H1 (cell line): ENCODE data around the gene CSDE1. TPM values are rescaled to one million over a fixed set of nuclear protein-coding genes. Genes with fewer than 3 reads are reported as not detected.
A peak's percentile ranks its signal among the peaks of the same experiment; 100 is the strongest.

ENCODE experiments used
- CTCF ChIA-PET: fragments of 300-600 bp; sonication (Branson Sonifier 250); formaldehyde crosslinking; loops from one replicate; lab custom pipeline; 2021; ENCODE audit not compliant: partially characterized antibody; lab: Charles Lee
- POLR2A ChIA-PET: fragments of 300-600 bp; sonication (Branson Sonifier 250); formaldehyde crosslinking; loops from one replicate; lab custom pipeline; 2021; ENCODE audit warnings: inconsistent platforms; ENCODE audit not compliant: partially characterized antibody; lab: Charles Lee
- DNase-seq, 2 experiments: peaks; one replicate each; pipeline versions ENCODE4 v3.0.0 to v3.0.0-alpha.2; 2010 to 2022; ENCODE audit warnings: low spot score in 2 of 2, low read depth in 1 of 2, mixed read lengths in 1 of 2
- FAIRE-seq: peaks from 2 replicates; lab custom pipeline; 2011; peaks lifted over from hg19 to GRCh38; lab: Jason Lieb, UNC
- H2AFZ ChIP-seq: 2 replicates; pipeline ENCODE4 v1.8.1; 2012; ENCODE audit warnings: low read length, inconsistent platforms
- H2AK5ac ChIP-seq: 2 replicates; pipeline ENCODE4 v1.6.1; 2013; ENCODE audit warnings: low read depth, low read length
- H2BK120ac ChIP-seq: replicated peaks from 2 replicates; pipeline ENCODE3; 2013; ENCODE audit warnings: low read depth, low read length, inconsistent platforms
- H2BK12ac ChIP-seq: 2 replicates; pipeline ENCODE4 v1.6.1; 2013; ENCODE audit warnings: low read depth, low read length
- H2BK15ac ChIP-seq: 2 replicates; pipeline ENCODE4 v1.6.1; 2013; ENCODE audit warnings: low read length
- H2BK20ac ChIP-seq: 2 replicates; pipeline ENCODE4 v1.6.1; 2013; ENCODE audit warnings: low read length
- H2BK5ac ChIP-seq: 2 replicates; pipeline ENCODE4 v1.6.1; 2013; ENCODE audit warnings: low read depth, low read length
- H3K14ac ChIP-seq: 2 replicates; pipeline ENCODE4 v1.6.1; 2013; ENCODE audit warnings: inconsistent platforms; ENCODE audit not compliant: insufficient read length
- H3K18ac ChIP-seq: 2 replicates; pipeline ENCODE4 v1.6.1; 2013; ENCODE audit warnings: low read length; ENCODE audit errors: extremely low read depth
- H3K23ac ChIP-seq: 2 replicates; pipeline ENCODE4 v1.6.1; 2013; ENCODE audit warnings: inconsistent platforms; ENCODE audit not compliant: insufficient read length
- H3K23me2 ChIP-seq: 2 replicates; pipeline ENCODE4 v1.6.1; 2013; ENCODE audit warnings: low read depth, low read length
- H3K27ac ChIP-seq: 2 replicates; pipeline ENCODE4 v1.6.1; 2011; ENCODE audit warnings: low read depth, low read length, inconsistent platforms
- H3K27me3 ChIP-seq, 4 experiments: replicated peaks in 1 of 4; 1 replicate in 1 of 4; 2 replicates in 3 of 4; pipeline versions ENCODE4 v1.6.1 to v1.8.1; 2011 to 2013; ENCODE audit warnings: low read length in 3 of 4, mild to moderate bottlenecking in 3 of 4, inconsistent platforms in 2 of 4, mixed read lengths in 2 of 4, moderate library complexity in 1 of 4; ENCODE audit not compliant: control insufficient read depth in 3 of 4, insufficient read depth in 3 of 4; ENCODE audit errors: extremely low read depth in 1 of 4
- H3K36me3 ChIP-seq, 4 experiments: 2 replicates each; pipeline versions ENCODE4 v1.6.1 to v1.8.1; 2011 to 2013; ENCODE audit warnings: mild to moderate bottlenecking in 4 of 4, low read length in 3 of 4, moderate library complexity in 2 of 4, control low read depth in 1 of 4, inconsistent platforms in 1 of 4; ENCODE audit not compliant: insufficient read depth in 4 of 4, control insufficient read depth in 2 of 4
- H3K4ac ChIP-seq: replicated peaks from 2 replicates; pipeline ENCODE3; 2013; ENCODE audit warnings: low read length, low read depth, mixed read lengths, inconsistent platforms; ENCODE audit not compliant: insufficient read length
- H3K4me1 ChIP-seq, 4 experiments: replicated peaks in 1 of 4; 1 replicate in 1 of 4; 2 replicates in 3 of 4; pipeline versions ENCODE4 v1.6.1 to v1.8.1; 2011 to 2013; ENCODE audit warnings: low read length in 3 of 4, inconsistent platforms in 2 of 4, mixed read lengths in 1 of 4; ENCODE audit not compliant: insufficient read depth in 4 of 4, control insufficient read depth in 3 of 4
- H3K4me2 ChIP-seq, 2 experiments: 2 replicates each; pipeline versions ENCODE4 v1.6.1 to v1.8.1; 2011 to 2013; ENCODE audit warnings: low read depth in 2 of 2, low read length in 2 of 2, control low read depth in 1 of 2, inconsistent platforms in 1 of 2, mild to moderate bottlenecking in 1 of 2; ENCODE audit not compliant: insufficient read depth in 1 of 2
- H3K4me3 ChIP-seq, 4 experiments: fragments of 200-600, 300-600 bp in 1 of 4; sonication (generic), shearing (Covaris generic), sonication (Bioruptor Twin) in 1 of 4; 2 replicates each; pipeline versions ENCODE4 v1.5.1 to v1.8.1; 2011 to 2016; ENCODE audit warnings: low read length in 4 of 4, low read depth in 3 of 4, control low read depth in 2 of 4, inconsistent platforms in 2 of 4, mild to moderate bottlenecking in 2 of 4, mixed read lengths in 1 of 4, moderate library complexity in 1 of 4; ENCODE audit not compliant: insufficient read depth in 2 of 4; ENCODE audit errors: extremely low read depth in 1 of 4
- H3K56ac ChIP-seq: replicated peaks from 2 replicates; pipeline ENCODE3; 2013; ENCODE audit warnings: low read depth, mild to moderate bottlenecking, mixed read lengths, low read length, inconsistent platforms; ENCODE audit not compliant: insufficient read length
- H3K79me1 ChIP-seq: 2 replicates; pipeline ENCODE4 v1.6.1; 2013; ENCODE audit warnings: low read depth, low read length, control low read depth
- H3K79me2 ChIP-seq, 2 experiments: 2 replicates each; pipeline versions ENCODE4 v1.6.1 to v1.8.1; 2012 to 2013; ENCODE audit warnings: low read length in 2 of 2, mild to moderate bottlenecking in 2 of 2, inconsistent platforms in 1 of 2; ENCODE audit not compliant: insufficient read depth in 2 of 2, control insufficient read depth in 1 of 2
- H3K9ac ChIP-seq, 4 experiments: replicated peaks in 1 of 4; 1 replicate in 1 of 4; 2 replicates in 3 of 4; pipeline versions ENCODE4 v1.6.1 to v1.8.1; 2011 to 2013; ENCODE audit warnings: low read depth in 3 of 4, low read length in 3 of 4, control low read depth in 2 of 4, mild to moderate bottlenecking in 2 of 4, moderate library complexity in 2 of 4, inconsistent platforms in 1 of 4; ENCODE audit errors: extremely low read depth in 1 of 4
- H3K9me3 ChIP-seq, 2 experiments: 2 replicates each; pipeline versions ENCODE4 v1.6.1 to v1.8.1; 2012 to 2013; ENCODE audit warnings: mild to moderate bottlenecking in 2 of 2, moderate library complexity in 2 of 2, control low read depth in 1 of 2, inconsistent platforms in 1 of 2, low read depth in 1 of 2, low read length in 1 of 2, mixed read lengths in 1 of 2; ENCODE audit not compliant: insufficient read depth in 2 of 2
- H4K20me1 ChIP-seq, 2 experiments: replicated peaks in 1 of 2; 2 replicates each; pipeline versions ENCODE3 to v1.8.1; 2011 to 2013; ENCODE audit warnings: inconsistent platforms in 2 of 2, low read length in 2 of 2, mild to moderate bottlenecking in 1 of 2; ENCODE audit not compliant: insufficient read depth in 2 of 2, control insufficient read depth in 1 of 2
- H4K5ac ChIP-seq: 2 replicates; pipeline ENCODE4 v1.6.1; 2013; ENCODE audit warnings: low read length, low read depth, mixed read lengths, inconsistent platforms; ENCODE audit not compliant: insufficient read length
- H4K8ac ChIP-seq: 2 replicates; pipeline ENCODE4 v1.8.0; 2013; ENCODE audit warnings: mild to moderate bottlenecking, moderate library complexity, low read length, inconsistent platforms; ENCODE audit not compliant: insufficient read depth; ENCODE audit errors: extremely low read depth
- H4K91ac ChIP-seq: replicated peaks from 2 replicates; pipeline ENCODE3; 2013; ENCODE audit warnings: low read length, mixed read lengths, inconsistent platforms; ENCODE audit not compliant: insufficient read length
- BCL11A ChIP-seq, 2 experiments: IDR thresholded peaks; one replicate each; pipeline ENCODE4 v1.6.1; 2011; ENCODE audit warnings: low read depth in 2 of 2, low read length in 2 of 2, mild to moderate bottlenecking in 2 of 2
- CREB1 ChIP-seq: IDR thresholded peaks from 2 replicates; pipeline ENCODE4 v1.6.1; 2012; ENCODE audit warnings: inconsistent platforms
- CTBP2 ChIP-seq: IDR thresholded peaks from 2 replicates; pipeline ENCODE4 v1.7.0; 2011; ENCODE audit warnings: borderline replicate concordance, mild to moderate bottlenecking, moderate library complexity, mixed read lengths, low read length; ENCODE audit not compliant: insufficient read depth, insufficient read length
- MAFK ChIP-seq: IDR thresholded peaks from 2 replicates; pipeline ENCODE4 v1.6.1; 2012; ENCODE audit warnings: low read depth, mild to moderate bottlenecking, improper control_type of control experiment, low read length
- MAX ChIP-seq: IDR thresholded peaks from 2 replicates; pipeline ENCODE4 v1.6.1; 2012; ENCODE audit warnings: inconsistent platforms
- PHF8 ChIP-seq: fragments of 200-600 bp; sonication (generic); conservative IDR thresholded peaks from 2 replicates; pipeline ENCODE4 v1.7.1; 2012; ENCODE audit warnings: low read depth, mild to moderate bottlenecking, inconsistent platforms, low read length, moderate library complexity
- RAD21 ChIP-seq, 2 experiments: IDR thresholded peaks in 1 of 2; conservative IDR thresholded peaks in 1 of 2; 2 replicates each; pipeline ENCODE4 v1.6.1; 2011; ENCODE audit warnings: low read depth in 2 of 2, low read length in 2 of 2, improper control_type of control experiment in 1 of 2, inconsistent platforms in 1 of 2, mild to moderate bottlenecking in 1 of 2, moderate library complexity in 1 of 2
- SAP30 ChIP-seq: fragments of 300-600 bp; sonication (generic); IDR thresholded peaks from 2 replicates; pipeline ENCODE4 v1.7.1; 2012; ENCODE audit warnings: low read length, moderate library complexity, mild to moderate bottlenecking, inconsistent platforms; ENCODE audit not compliant: insufficient read depth, insufficient replicate concordance
- SP1 ChIP-seq: IDR thresholded peaks from 2 replicates; pipeline ENCODE4 v1.6.1; 2011; ENCODE audit warnings: low read depth, low read length
- TEAD4 ChIP-seq: IDR thresholded peaks from 2 replicates; pipeline ENCODE4 v1.6.1; 2012; ENCODE audit warnings: low read depth, low read length, inconsistent platforms, mixed read lengths
- WGBS, 2 experiments: shearing (Covaris generic) in 1 of 2; methylation state at CpG; one replicate each; pipeline versions ENCODE4 v1.1.6 to v1.1.7; 2013 to 2015; ENCODE audit warnings: low lambda C conversion rate in 2 of 2, mixed read lengths in 2 of 2, inconsistent platforms in 1 of 2, low coverage in 1 of 2, missing lambda C conversion rate in 1 of 2; ENCODE audit not compliant: insufficient replicate concordance in 2 of 2, insufficient coverage in 1 of 2, insufficient read length in 1 of 2; ENCODE audit errors: extremely low coverage in 1 of 2, missing lambda C conversion rate in 1 of 2; 5-methylcytosine and 5-hydroxymethylcytosine counted together
- polyA plus RNA-seq, 7 experiments: library from polyadenylated mRNA; depleted of rRNA in 3 of 7; stranded (reverse) in 5 of 7; unstranded in 2 of 7; fragments of >200 nt in 5 of 7; fragments of 200-250 nt in 2 of 7; gene quantifications; 1 replicate in 5 of 7; 2 replicates in 1 of 7; 4 replicates in 1 of 7; pipeline versions ENCODE4 v1.2.1 to v1.2.3, GENCODE V29; 2011 to 2013; ENCODE audit warnings: missing spikeins in 2 of 7, mixed read lengths in 2 of 7
- total RNA-seq: library from RNA; stranded (reverse); fragmentation: NEBNext Ultra II Directional; extraction: Animal tissue kit (Norgen Biotek cat#: 25700); gene quantifications from 2 replicates; pipeline ENCODE4 v1.2.1, GENCODE V29; 2021

CSDE1 gene
- total and polyA plus RNA-seq, 2 of the 8 experiments (the other 6 are each of a cell fraction or from before 2014, with no cell fraction given): 149 to 635 TPM

GRCh38 chr1:114756009-114756892, 1.5 kb downstream of the CSDE1 start:
- Histone ChIP-seq H2BK12ac (no peak overlapping the region; the same call in 1 of the 2 replicates), H3K56ac (peak overlapping the region; percentile 36), H3K4me1 (peaks cover 0 to 16% (median 3%) of the 10 kb centered on the region in 4 experiments; a peak in 2 of 7 replicates), H4K91ac (no peak overlapping the region), H3K79me1 (no peaks in the 10 kb centered on the region; the same call in 1 of the 2 replicates), H3K23me2 (no peaks in the 10 kb centered on the region), H3K18ac (no peak overlapping the region), H3K36me3 (peaks cover 0 to 12% (median 2%) of the 10 kb centered on the region in 4 experiments; a peak in 2 of 8 replicates), H2BK120ac (no peak overlapping the region), H3K9me3 (no peaks in the 10 kb centered on the region), H4K5ac (no peak overlapping the region), H2BK15ac (no peak overlapping the region), H3K4me2 (peak overlapping the region; percentile 62 to 75), H3K4ac (no peak overlapping the region), H2BK20ac (no peak overlapping the region), H4K8ac (no peak overlapping the region), H3K27ac (peak overlapping the region; percentile 100), H2AFZ (no peak overlapping the region), H3K79me2 (peaks cover 56 to 60% of the 10 kb centered on the region in 2 experiments), H2BK5ac (peak overlapping the region; percentile 95; the same call in 1 of the 2 replicates), H3K9ac (peak overlapping the region; percentile 83 to 100 (median 100)), H3K4me3 (peak overlapping the region; percentile 87 to 100 (median 98)), H3K27me3 (no peaks in the 10 kb centered on the region), H4K20me1 (peaks cover 23 to 26% of the 10 kb centered on the region in 2 experiments), H3K23ac (no peak overlapping the region), H2AK5ac (no peak overlapping the region), H3K14ac (no peak overlapping the region)
- no peak for DNase-seq
- FAIRE-seq: no peak
- 46% methylated on average over 14 of the region's 14 CpGs; no CpG with 5 or more reads in 1 of the 2 experiments for WGBS, 2 experiments
- ChIA-PET CTCF (interaction anchor here (0.6 to 1.9 kb wide), 3 partner anchors 8 to 321 kb away, joined by 3 to 5 read pairs (median 4); no protein-coding TSS in a partner anchor), POLR2A (interaction anchor here (0.6 to 6.0 kb wide), 23 partner anchors 8 to 607 kb away, joined by 3 to 68 read pairs (median 5); partner anchors contain the start of genes NRAS and SIKE1)
- TF ChIP-seq PHF8 (no peak), CTBP2 (no peak), SP1 (no peak), MAX (no peak), MAFK (no peak), CREB1 (no peak), RAD21 (IDR thresholded peaks at IDR 0.05 in 1 of 2, conservative IDR thresholded peaks at IDR 0.05 in 1 of 2; ENCODE audit: low read depth in 2 of 2, low read length in 2 of 2) (no peak), BCL11A (IDR thresholded peaks at IDR 0.05; ENCODE audit: low read depth in 2 of 2, low read length in 2 of 2) (no peak), SAP30 (no peak), TEAD4 (no peak)
